K562 (cell line): Measurements from ENCODE around the gene TKT. TPM values are rescaled to one million over a fixed set of nuclear protein-coding genes. Genes with fewer than 3 reads are reported as not detected.

Source experiments
- ARNT ChIP-seq, 2 experiments: fragments of 450-650 bp; IDR thresholded peaks; 2 replicates each; pipeline ENCODE4 v1.6.1; 2016; ENCODE audit warnings: mild to moderate bottlenecking in 1 of 2
- BDP1 ChIP-seq: IDR thresholded peaks from 3 replicates; pipeline ENCODE4 v1.6.1; 2011; ENCODE audit not compliant: insufficient read length, insufficient read depth
- CBX8 ChIP-seq: fragments of 200-600 bp; sonication (generic); IDR thresholded peaks from 2 replicates; pipeline ENCODE4 v1.6.1; 2012; ENCODE audit warnings: borderline replicate concordance, mixed run types, low read depth, mild to moderate bottlenecking, moderate library complexity, mixed read lengths, low read length, control low read depth, inconsistent platforms; ENCODE audit not compliant: poor library complexity, severe bottlenecking; ENCODE audit errors: extremely low read depth
- CEBPG ChIP-seq, 3 experiments: fragments of 200-800 bp in 1 of 3; sonication (Bioruptor generic) in 1 of 3; sonication (generic) in 1 of 3; formaldehyde crosslinking in 1 of 3; IDR thresholded peaks in 2 of 3; conservative IDR thresholded peaks in 1 of 3; 2 replicates each; pipeline versions ENCODE4 v1.6.1 to v1.8.0; 2016 to 2022; ENCODE audit warnings: missing compliant biosample characterization in 2 of 3, missing genetic modification characterization in 2 of 3, mild to moderate bottlenecking in 1 of 3, missing genetic modification reagents in 1 of 3
- DPF2 ChIP-seq: fragments of 450-650 bp; IDR thresholded peaks from 2 replicates; pipeline ENCODE4 v1.6.1; 2016
- HDAC2 ChIP-seq: fragments of 450-650 bp; IDR thresholded peaks from 2 replicates; pipeline ENCODE4 v1.6.1; 2016; ENCODE audit warnings: mild to moderate bottlenecking
- HNRNPUL1 ChIP-seq: fragments of 200-400 bp; formaldehyde crosslinking; IDR thresholded peaks from 2 replicates; pipeline ENCODE4 v1.6.1; 2017; ENCODE audit warnings: low read length
- MAX ChIP-seq: sonication (generic); formaldehyde crosslinking; IDR thresholded peaks from 2 replicates; pipeline ENCODE4 v1.9.0; 2022; ENCODE audit warnings: mild to moderate bottlenecking, missing genetic modification reagents
- MNT ChIP-seq, 2 experiments: fragments of 450-650 bp; conservative IDR thresholded peaks; 2 replicates each; pipeline ENCODE4 v1.6.1; 2017; ENCODE audit warnings: mild to moderate bottlenecking in 2 of 2, moderate library complexity in 2 of 2
- MTA1 ChIP-seq: fragments of 450-650 bp; IDR thresholded peaks from 2 replicates; pipeline ENCODE4 v1.6.1; 2017; ENCODE audit warnings: borderline replicate concordance
- MXD1 ChIP-seq: fragments of 250-450 bp; sonication (Bioruptor Pico); IDR thresholded peaks from 2 replicates; pipeline ENCODE4 v1.8.0; 2021; ENCODE audit warnings: borderline replicate concordance, mild to moderate bottlenecking, moderate library complexity; ENCODE audit not compliant: poor library complexity, severe bottlenecking
- NONO ChIP-seq, 2 experiments: fragments of 200-400 bp in 1 of 2; fragments of 450-650 bp in 1 of 2; formaldehyde crosslinking in 1 of 2; IDR thresholded peaks; 2 replicates each; pipeline ENCODE4 v1.6.1; 2017; ENCODE audit warnings: low read depth in 2 of 2, mild to moderate bottlenecking in 2 of 2, moderate library complexity in 2 of 2, low read length in 1 of 2
- PHF8 ChIP-seq: fragments of 200-600 bp; sonication (generic); IDR thresholded peaks from 2 replicates; pipeline ENCODE4 v1.6.1; 2012; ENCODE audit warnings: mixed run types, mild to moderate bottlenecking, inconsistent platforms, low read length, moderate library complexity, borderline replicate concordance
- RBM25 ChIP-seq: fragments of 200-400 bp; formaldehyde crosslinking; IDR thresholded peaks from 2 replicates; pipeline ENCODE4 v1.6.1; 2018; ENCODE audit warnings: low read length, low read depth, moderate library complexity; ENCODE audit not compliant: severe bottlenecking
- SAP30 ChIP-seq: fragments of 200-600 bp; sonication (generic); IDR thresholded peaks from 2 replicates; pipeline ENCODE4 v1.6.1; 2012; ENCODE audit warnings: borderline replicate concordance, low read depth, mild to moderate bottlenecking, moderate library complexity, low read length, control low read depth, inconsistent platforms; ENCODE audit not compliant: insufficient read depth, poor library complexity, severe bottlenecking
- THRA ChIP-seq: fragments of 450-650 bp; IDR thresholded peaks from 2 replicates; pipeline ENCODE4 v1.6.1; 2017; ENCODE audit warnings: mild to moderate bottlenecking, moderate library complexity
- ZHX1 ChIP-seq: fragments of 150-350 bp; conservative IDR thresholded peaks from 2 replicates; pipeline ENCODE4 v1.6.1; 2014; ENCODE audit warnings: low read length
- polyA plus RNA-seq, 8 experiments: library from polyadenylated mRNA; depleted of rRNA in 4 of 8; stranded (reverse) in 5 of 8; unstranded in 3 of 8; fragments of >200 nt; fragmentation: Nextera tagmentation in 2 of 8; fragmentation: Illumina TruSeq in 1 of 8; extraction: Ambion mirVana in 2 of 8; extraction: Trizol in 1 of 8; gene quantifications; 2 replicates each; pipeline versions ENCODE4 v1.2.1 to v1.2.3, GENCODE V29; 2011 to 2014; ENCODE audit warnings: inconsistent platforms in 1 of 8, missing spikeins in 1 of 8
- total RNA-seq, 7 experiments: library from RNA; depleted of rRNA in 6 of 7; stranded (reverse); fragments of >200 nt in 6 of 7; fragmentation: Illumina TruSeq in 2 of 7; extraction: Trizol in 2 of 7; gene quantifications; 2 replicates each; pipeline versions ENCODE4 v1.2.1 to v1.2.3, GENCODE V29; 2011 to 2021; ENCODE audit warnings: low replicate concordance in 1 of 7

TKT gene
- total and polyA plus RNA-seq, 9 of the 15 experiments (the other 6 are each of a cell fraction or from before 2014, with no cell fraction given): 58.1 to 401 (median 187) TPM

- TF ChIP-seq RBM25 (peak; percentile 85), ARNT (IDR thresholded peaks at IDR 0.05) (no peak), HDAC2 (peak; percentile 57; the same call in 1 of the 2 replicates), HNRNPUL1 (no peak), PHF8 (no peak), MAX (CRISPR knock-in tag) (peak; percentile 91), CBX8 (no peak), NONO (IDR thresholded peaks at IDR 0.05; ENCODE audit: low read depth in 2 of 2, low read length in 1 of 2) (no peak), ZHX1 (no peak), CEBPG (CRISPR knock-in tag; IDR thresholded peaks at IDR 0.05) (no peak), CEBPG (tag; conservative IDR thresholded peaks at IDR 0.05 in 1 of 2, IDR thresholded peaks at IDR 0.05 in 1 of 2) (no peak), SAP30 (no peak), MNT (conservative IDR thresholded peaks at IDR 0.05) (peak; percentile 78 to 85), THRA (no peak), DPF2 (0 out of 2 replicates have a peak, but pooled peaks have one; percentile 34), MTA1 (no peak), BDP1 (no peak), MXD1 (no peak)
Observed at GRCh38 chr3:53196575-53197407, 59.0 kb downstream of the TKT start (continued).
